H1 (cell line): Measurements from ENCODE around the gene FAM162A. TPM values are rescaled to one million over a fixed set of nuclear protein-coding genes. Genes with fewer than 3 reads are reported as not detected.
A peak's percentile ranks its signal among the peaks of the same experiment; 100 is the strongest.

Source experiments
- ATF2 ChIP-seq: IDR thresholded peaks from 2 replicates; pipeline ENCODE4 v1.6.1; 2012; ENCODE audit warnings: low read length, inconsistent platforms
- BRCA1 ChIP-seq: IDR thresholded peaks from 2 replicates; pipeline ENCODE4 v1.6.1; 2012; ENCODE audit warnings: low read depth, low read length, improper control_type of control experiment
- CHD1 ChIP-seq: IDR thresholded peaks from 2 replicates; pipeline ENCODE4 v1.6.1; 2012; ENCODE audit warnings: low read depth, low read length, improper control_type of control experiment
- CTCF ChIP-seq, 3 experiments: IDR thresholded peaks; 1 replicate in 2 of 3; 2 replicates in 1 of 3; pipeline versions ENCODE4 v1.5.1 to v1.6.1; 2011; ENCODE audit warnings: low read length in 3 of 3, mild to moderate bottlenecking in 3 of 3, inconsistent platforms in 2 of 3, low read depth in 1 of 3, moderate library complexity in 1 of 3; ENCODE audit not compliant: insufficient read depth in 1 of 3; ENCODE audit errors: control extremely low read depth in 1 of 3
- FOSL1 ChIP-seq: IDR thresholded peaks from 2 replicates; pipeline ENCODE4 v1.6.1; 2011; ENCODE audit warnings: mild to moderate bottlenecking, low read depth, low read length, moderate library complexity; ENCODE audit not compliant: insufficient read depth
- HDAC2 ChIP-seq, 2 experiments: fragments of 300-600 bp in 1 of 2; sonication (generic) in 1 of 2; IDR thresholded peaks; 2 replicates each; pipeline ENCODE4 v1.6.1; 2011 to 2012; ENCODE audit warnings: low read depth in 2 of 2, low read length in 2 of 2, mild to moderate bottlenecking in 2 of 2, moderate library complexity in 2 of 2, borderline replicate concordance in 1 of 2, inconsistent platforms in 1 of 2
- JUN ChIP-seq: IDR thresholded peaks from 2 replicates; pipeline ENCODE4 v1.6.1; 2011; ENCODE audit warnings: low read depth, mild to moderate bottlenecking, improper control_type of control experiment, low read length
- KDM1A ChIP-seq: fragments of 200-600, 300-600 bp; sonication (generic); IDR thresholded peaks from 2 replicates; pipeline ENCODE4 v1.7.1; 2016; ENCODE audit warnings: mild to moderate bottlenecking, low read length, borderline replicate concordance
- KDM5A ChIP-seq: fragments of 200-600 bp; IDR thresholded peaks from 2 replicates; pipeline ENCODE4 v1.7.1; 2012; ENCODE audit warnings: mild to moderate bottlenecking, low read length, inconsistent platforms, mixed read lengths
- MAFK ChIP-seq: IDR thresholded peaks from 2 replicates; pipeline ENCODE4 v1.6.1; 2012; ENCODE audit warnings: low read depth, mild to moderate bottlenecking, improper control_type of control experiment, low read length
- NANOG ChIP-seq: IDR thresholded peaks from 2 replicates; pipeline ENCODE4 v1.6.1; 2011; ENCODE audit warnings: low read length, low read depth, mild to moderate bottlenecking, inconsistent platforms; ENCODE audit not compliant: insufficient read depth, poor library complexity, severe bottlenecking
- PHF8 ChIP-seq: fragments of 200-600 bp; sonication (generic); conservative IDR thresholded peaks from 2 replicates; pipeline ENCODE4 v1.7.1; 2012; ENCODE audit warnings: low read depth, mild to moderate bottlenecking, inconsistent platforms, low read length, moderate library complexity
- POLR2A ChIP-seq, 2 experiments: IDR thresholded peaks; 1 replicate in 1 of 2; 2 replicates in 1 of 2; pipeline ENCODE4 v1.6.1; 2011; ENCODE audit warnings: low read depth in 2 of 2, low read length in 2 of 2, mild to moderate bottlenecking in 2 of 2; ENCODE audit errors: control extremely low read depth in 1 of 2
- RNF2 ChIP-seq: fragments of 200-900, 300-1000 bp; sonication (generic); IDR thresholded peaks from 2 replicates; pipeline ENCODE4 v1.7.1; 2016; ENCODE audit warnings: borderline replicate concordance, low read depth, mild to moderate bottlenecking, antibody characterized with exemption, low read length; ENCODE audit not compliant: poor library complexity, severe bottlenecking; ENCODE audit errors: missing control alignments
- SIN3A ChIP-seq, 2 experiments: IDR thresholded peaks in 1 of 2; conservative IDR thresholded peaks in 1 of 2; 2 replicates each; pipeline ENCODE4 v1.6.1; 2011 to 2012; ENCODE audit warnings: low read length in 2 of 2, improper control_type of control experiment in 1 of 2, low read depth in 1 of 2, mild to moderate bottlenecking in 1 of 2
- SIX5 ChIP-seq: IDR thresholded peaks from 2 replicates; pipeline ENCODE4 v1.6.1; 2011; ENCODE audit warnings: mild to moderate bottlenecking, low read depth, low read length
- SP4 ChIP-seq: IDR thresholded peaks from 2 replicates; pipeline ENCODE4 v1.6.1; 2012; ENCODE audit warnings: low read length, inconsistent platforms
- SUZ12 ChIP-seq: fragments of 200-600 bp; sonication (generic); IDR thresholded peaks from 2 replicates; pipeline ENCODE4 v1.6.1; 2012; ENCODE audit warnings: mild to moderate bottlenecking, inconsistent platforms, low read length, moderate library complexity, mixed read lengths
- TCF12 ChIP-seq: IDR thresholded peaks from 2 replicates; pipeline ENCODE4 v1.6.1; 2011; ENCODE audit warnings: low read depth, mild to moderate bottlenecking, low read length
- polyA plus RNA-seq, 7 experiments: library from polyadenylated mRNA; depleted of rRNA in 3 of 7; stranded (reverse) in 5 of 7; unstranded in 2 of 7; fragments of >200 nt in 5 of 7; fragments of 200-250 nt in 2 of 7; gene quantifications; 1 replicate in 5 of 7; 2 replicates in 1 of 7; 4 replicates in 1 of 7; pipeline versions ENCODE4 v1.2.1 to v1.2.3, GENCODE V29; 2011 to 2013; ENCODE audit warnings: missing spikeins in 2 of 7, mixed read lengths in 2 of 7
- total RNA-seq: library from RNA; stranded (reverse); fragmentation: NEBNext Ultra II Directional; extraction: Animal tissue kit (Norgen Biotek cat#: 25700); gene quantifications from 2 replicates; pipeline ENCODE4 v1.2.1, GENCODE V29; 2021

FAM162A gene
- total and polyA plus RNA-seq, 2 of the 8 experiments (the other 6 are each of a cell fraction or from before 2014, with no cell fraction given) = 38.2 to 59.7 TPM

GRCh38 chr3:122382888-122383666 is 905 bp upstream of the FAM162A start, which contains the start of gene MIX23 (continued):
- peak in 1 of 2 experiments; percentile 99; a peak in 2 of 4 replicates for TF ChIP-seq HDAC2 (IDR thresholded peaks at IDR 0.05; ENCODE audit: borderline replicate concordance in 1 of 2, low read depth in 2 of 2, low read length in 2 of 2)
- TF ChIP-seq CHD1 = no peak
- peak; percentile 95 for TF ChIP-seq PHF8
- no peak for TF ChIP-seq ATF2
- TF ChIP-seq KDM5A = peak; percentile 99
- no peak for TF ChIP-seq SIX5
- TF ChIP-seq SUZ12 = no peak
- TF ChIP-seq BRCA1 = no peak
- no peak for TF ChIP-seq JUN
- no peak for TF ChIP-seq FOSL1
- no peak for TF ChIP-seq CTCF (IDR thresholded peaks at IDR 0.05; ENCODE audit: control extremely low read depth in 1 of 3, insufficient read depth in 1 of 3, low read depth in 1 of 3, low read length in 3 of 3)
- TF ChIP-seq POLR2A (IDR thresholded peaks at IDR 0.05; ENCODE audit: control extremely low read depth in 1 of 2, low read depth in 2 of 2, low read length in 2 of 2) = peak; percentile 92 to 96
- TF ChIP-seq SIN3A (conservative IDR thresholded peaks at IDR 0.05 in 1 of 2, IDR thresholded peaks at IDR 0.05 in 1 of 2; ENCODE audit: low read depth in 1 of 2, low read length in 2 of 2) = peak; percentile 27 to 64; a peak in 2 of 4 replicates
- TF ChIP-seq KDM1A = no peak
- no peak for TF ChIP-seq TCF12
- no peak for TF ChIP-seq RNF2
- TF ChIP-seq MAFK = no peak
- peak; percentile 52; the same call in 1 of the 2 replicates for TF ChIP-seq SP4
- no peak for TF ChIP-seq NANOG
